H1 (cell line): ENCODE data around the gene LAIR2. TPM values are rescaled to one million over a fixed set of nuclear protein-coding genes. Genes with fewer than 3 reads are reported as not detected.

Experiments
- ASH2L ChIP-seq: fragments of 200-600, 300-600 bp; sonication (generic); IDR thresholded peaks from one replicate; pipeline ENCODE4 v1.7.1; 2017; ENCODE audit warnings: low read length
- MAX ChIP-seq: IDR thresholded peaks from 2 replicates; pipeline ENCODE4 v1.6.1; 2012; ENCODE audit warnings: inconsistent platforms
- RBBP5 ChIP-seq: IDR thresholded peaks from 2 replicates; pipeline ENCODE4 v1.7.1; 2012; ENCODE audit warnings: low read depth, mild to moderate bottlenecking, inconsistent platforms, low read length, moderate library complexity, borderline replicate concordance
- ZNF274 ChIP-seq: IDR thresholded peaks from 2 replicates; pipeline ENCODE4 v1.7.0; 2012; ENCODE audit warnings: low read length, borderline replicate concordance; ENCODE audit errors: extremely low read depth
- polyA plus RNA-seq, 7 experiments: library from polyadenylated mRNA; depleted of rRNA in 3 of 7; stranded (reverse) in 5 of 7; unstranded in 2 of 7; fragments of >200 nt in 5 of 7; fragments of 200-250 nt in 2 of 7; gene quantifications; 1 replicate in 5 of 7; 2 replicates in 1 of 7; 4 replicates in 1 of 7; pipeline versions ENCODE4 v1.2.1 to v1.2.3, GENCODE V29; 2011 to 2013; ENCODE audit warnings: missing spikeins in 2 of 7, mixed read lengths in 2 of 7
- total RNA-seq: library from RNA; stranded (reverse); fragmentation: NEBNext Ultra II Directional; extraction: Animal tissue kit (Norgen Biotek cat#: 25700); gene quantifications from 2 replicates; pipeline ENCODE4 v1.2.1, GENCODE V29; 2021

Gene LAIR2
- total and polyA plus RNA-seq, 2 of the 8 experiments (the other 6 are each of a cell fraction or from before 2014, with no cell fraction given), result not detected

DNA sequence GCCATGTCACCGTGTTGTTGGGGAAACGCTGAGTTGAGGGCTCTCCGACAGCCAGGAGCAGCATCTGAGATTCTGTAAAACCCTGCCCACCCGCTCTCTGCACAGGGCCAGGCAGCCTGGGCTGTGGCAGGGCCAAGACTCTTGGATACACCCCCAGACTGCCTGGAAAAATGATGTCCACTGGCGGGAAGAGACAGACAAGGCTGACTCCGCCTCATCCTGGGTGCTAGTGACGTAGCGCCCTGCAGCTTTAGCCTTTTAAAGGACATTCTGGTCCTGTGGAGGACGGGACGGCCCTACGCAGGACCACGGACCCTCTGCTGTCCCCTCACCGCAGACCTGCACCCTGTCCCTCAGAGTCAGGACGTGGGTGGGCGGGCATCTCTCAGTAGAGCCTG is 50.3 kb downstream of the LAIR2 start (continued):
- no peak for TF ChIP-seq ZNF274
- TF ChIP-seq MAX, result no peak
- TF ChIP-seq RBBP5, result no peak
- TF ChIP-seq ASH2L, result no peak
